ENCODE results near the gene CCDC126. TPM values are rescaled to one million over a fixed set of nuclear protein-coding genes. Genes with fewer than 3 reads are reported as not detected.

CCDC126 gene
- total RNA-seq, 6 experiments from 2014 or later, result 5.9 to 9.8 (median 6.2) TPM

GRCh38 chr7:23598296-23598695 is 1.1 kb downstream of the CCDC126 start:
- H3K4me3 ChIP-seq, result peak overlapping the region; percentile 71 to 85 (median 79)
- H3K27me3 ChIP-seq, result no peaks in the 10 kb centered on the region
- no peak for DNase-seq
- peak overlapping the region; percentile 23 to 88 (median 86) for H3K27ac ChIP-seq
- peaks cover 0 to 19% (median 4%) of the 10 kb centered on the region in 4 donors for H3K4me1 ChIP-seq
- H3K9me3 ChIP-seq, result no peaks in the 10 kb centered on the region
- WGBS (ENCODE audit: insufficient coverage, low coverage, low lambda C conversion rate, missing lambda C conversion rate), result 53% methylated on average over 4 of the region's 4 CpGs
- H3K36me3 ChIP-seq, result no peaks in the 10 kb centered on the region
- intact Hi-C loops (cut with DNase I), result no loop called here
- no peak for ATAC-seq
- TF ChIP-seq CTCF (IDR thresholded peaks at IDR 0.05), result no peak
- no peak for TF ChIP-seq POLR2A (IDR thresholded peaks at IDR 0.05)

GRCh38 chr7:23600236-23600635 is 3.1 kb downstream of the CCDC126 start:
- TF ChIP-seq CTCF (IDR thresholded peaks at IDR 0.05) (no peak), POLR2A (IDR thresholded peaks at IDR 0.05) (no peak)
- H3K4me3 ChIP-seq, result no peak overlapping the region
- H3K36me3 ChIP-seq, result no peaks in the 10 kb centered on the region
- no peaks in the 10 kb centered on the region for H3K9me3 ChIP-seq
- no peak overlapping the region for H3K27ac ChIP-seq
- WGBS (ENCODE audit: insufficient coverage, low coverage, low lambda C conversion rate, missing lambda C conversion rate), result 70% methylated on average over 4 of the region's 4 CpGs
- intact Hi-C loops (cut with DNase I), result no loop called here
- no peak for DNase-seq
- no peaks in the 10 kb centered on the region for H3K27me3 ChIP-seq
- ATAC-seq, result no peak
- peaks cover 0 to 18% (median 4%) of the 10 kb centered on the region in 4 donors for H3K4me1 ChIP-seq

- Histone ChIP-seq H3K4me3 (no peak overlapping the region), H3K4me1 (peaks cover 0 to 3% (median 1%) of the 10 kb centered on the region in 4 donors), H3K27me3 (no peaks in the 10 kb centered on the region), H3K9me3 (no peaks in the 10 kb centered on the region), H3K36me3 (no peaks in the 10 kb centered on the region), H3K27ac (no peak overlapping the region)
- ATAC-seq, result no peak
- TF ChIP-seq CTCF (IDR thresholded peaks at IDR 0.05) (no peak), POLR2A (IDR thresholded peaks at IDR 0.05) (no peak)
- intact Hi-C loops (cut with DNase I), result no loop called here
- WGBS (ENCODE audit: insufficient coverage, low coverage, low lambda C conversion rate, missing lambda C conversion rate), result 58% methylated on average over 2 of the region's 4 CpGs
- no peak for DNase-seq
These were observed 6.6 kb downstream of the CCDC126 start for GRCh38 chr7:23603632-23604295.

GRCh38 chr7:23604296-23604640 is 7.1 kb downstream of the CCDC126 start:
- intact Hi-C loops (cut with DNase I), result no loop called here

More at GRCh38 chr7:23604296-23604640, 7.1 kb downstream of the CCDC126 start:
- ATAC-seq (no peak), DNase-seq (no peak)
- Histone ChIP-seq H3K27me3 (no peaks in the 10 kb centered on the region), H3K4me1 (no peaks in the 10 kb centered on the region), H3K36me3 (no peaks in the 10 kb centered on the region), H3K9me3 (no peaks in the 10 kb centered on the region), H3K27ac (no peak overlapping the region), H3K4me3 (no peak overlapping the region)
- TF ChIP-seq POLR2A (IDR thresholded peaks at IDR 0.05) (no peak), CTCF (IDR thresholded peaks at IDR 0.05) (no peak)
